K562 (cell line): Measurements from ENCODE around the gene GXYLT2.

ENCODE experiments used
- EP300 ChIP-seq: IDR thresholded peaks from 2 replicates; pipeline ENCODE4 v1.6.1; 2012; ENCODE audit warnings: low read length, improper control_type of control experiment
- LCOR ChIP-seq: sonication (generic); formaldehyde crosslinking; IDR thresholded peaks from 2 replicates; pipeline ENCODE4 v1.8.0; 2022; ENCODE audit warnings: mild to moderate bottlenecking, missing genetic modification reagents
- MYC ChIP-seq, 2 experiments: fragments of 250-450 bp in 1 of 2; sonication (Bioruptor Pico) in 1 of 2; IDR thresholded peaks; 2 replicates each; pipeline versions ENCODE4 v1.5.1 to v1.6.1; 2012 to 2021; ENCODE audit warnings: low read depth in 2 of 2, borderline replicate concordance in 1 of 2, improper control_type of control experiment in 1 of 2, low read length in 1 of 2, mild to moderate bottlenecking in 1 of 2, moderate library complexity in 1 of 2
- TARDBP ChIP-seq: fragments of 450-650 bp; IDR thresholded peaks from 2 replicates; pipeline ENCODE4 v1.6.1; 2016
- ZC3H11A ChIP-seq: IDR thresholded peaks from 2 replicates; pipeline ENCODE4 v1.6.1; 2012; ENCODE audit warnings: low read depth, low read length, improper control_type of control experiment
- ZNF174 ChIP-seq: fragments of 250-450 bp; sonication (Bioruptor Pico); IDR thresholded peaks from 2 replicates; pipeline ENCODE4 v1.4.0; 2020; ENCODE audit warnings: mild to moderate bottlenecking
- ZNF324 ChIP-seq: fragments of 250-450 bp; sonication (Bioruptor Pico); IDR thresholded peaks from 2 replicates; pipeline ENCODE4 v1.4.0; 2020; ENCODE audit warnings: mild to moderate bottlenecking
- TF ChIP-seq, protein P1 (sequence below): fragments of 250-450 bp; sonication (Bioruptor Pico); IDR thresholded peaks from 2 replicates; pipeline ENCODE4 v1.8.0; 2022; ENCODE audit warnings: moderate library complexity, mild to moderate bottlenecking, inconsistent platforms
- TF ChIP-seq, protein P2 (sequence below), 2 experiments: fragments of 450-650 bp in 1 of 2; sonication (generic) in 1 of 2; formaldehyde crosslinking; conservative IDR thresholded peaks; 2 replicates each; pipeline versions ENCODE4 v1.4.0 to v1.8.1; 2020 to 2022; ENCODE audit warnings: mild to moderate bottlenecking in 1 of 2, missing genetic modification reagents in 1 of 2
- TF ChIP-seq, protein P3 (sequence below): sonication (generic); formaldehyde crosslinking; IDR thresholded peaks from 2 replicates; pipeline ENCODE4 v1.9.0; 2022; ENCODE audit warnings: mild to moderate bottlenecking, missing genetic modification reagents

DNA sequence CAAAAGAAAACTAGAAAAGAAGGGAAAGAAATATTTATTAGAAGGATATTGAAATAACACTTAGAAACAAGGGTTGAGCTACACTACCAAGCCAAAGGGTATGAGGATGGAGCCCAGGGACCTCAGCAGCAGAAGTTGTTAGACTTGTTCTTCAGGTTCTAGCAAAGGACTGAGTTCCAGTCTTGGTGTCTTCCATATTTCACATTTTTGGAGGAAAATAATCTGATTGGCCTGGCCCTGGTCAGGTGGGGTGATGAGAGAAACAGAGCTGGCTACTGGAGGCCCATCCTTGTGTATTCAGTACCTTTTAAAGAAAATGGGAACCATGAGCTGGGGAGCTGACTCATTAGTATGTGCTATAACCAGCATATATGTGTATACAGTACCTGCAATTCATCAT, 137.0 kb downstream of the GXYLT2 start:
- TF ChIP-seq LCOR (CRISPR knock-in tag) (no peak), EP300 (no peak), TARDBP (no peak), ZNF174 (CRISPR knock-in tag) (no peak), ZC3H11A (no peak), ZNF324 (CRISPR knock-in tag) (no peak), MYC (IDR thresholded peaks at IDR 0.05; ENCODE audit: low read depth, low read length) (no peak), MYC (CRISPR knock-in tag; IDR thresholded peaks at IDR 0.05; ENCODE audit: borderline replicate concordance, low read depth) (no peak)
- TF ChIP-seq, protein P1, sequence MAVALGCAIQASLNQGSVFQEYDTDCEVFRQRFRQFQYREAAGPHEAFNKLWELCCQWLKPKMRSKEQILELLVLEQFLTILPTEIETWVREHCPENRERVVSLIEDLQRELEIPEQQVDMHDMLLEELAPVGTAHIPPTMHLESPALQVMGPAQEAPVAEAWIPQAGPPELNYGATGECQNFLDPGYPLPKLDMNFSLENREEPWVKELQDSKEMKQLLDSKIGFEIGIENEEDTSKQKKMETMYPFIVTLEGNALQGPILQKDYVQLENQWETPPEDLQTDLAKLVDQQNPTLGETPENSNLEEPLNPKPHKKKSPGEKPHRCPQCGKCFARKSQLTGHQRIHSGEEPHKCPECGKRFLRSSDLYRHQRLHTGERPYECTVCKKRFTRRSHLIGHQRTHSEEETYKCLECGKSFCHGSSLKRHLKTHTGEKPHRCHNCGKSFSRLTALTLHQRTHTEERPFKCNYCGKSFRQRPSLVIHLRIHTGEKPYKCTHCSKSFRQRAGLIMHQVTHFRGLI (CRISPR knock-in tag) = no peak
- TF ChIP-seq, protein P2, sequence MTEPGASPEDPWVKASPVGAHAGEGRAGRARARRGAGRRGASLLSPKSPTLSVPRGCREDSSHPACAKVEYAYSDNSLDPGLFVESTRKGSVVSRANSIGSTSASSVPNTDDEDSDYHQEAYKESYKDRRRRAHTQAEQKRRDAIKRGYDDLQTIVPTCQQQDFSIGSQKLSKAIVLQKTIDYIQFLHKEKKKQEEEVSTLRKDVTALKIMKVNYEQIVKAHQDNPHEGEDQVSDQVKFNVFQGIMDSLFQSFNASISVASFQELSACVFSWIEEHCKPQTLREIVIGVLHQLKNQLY (CRISPR knock-in tag; conservative IDR thresholded peaks at IDR 0.05) = no peak
- TF ChIP-seq, protein P3, sequence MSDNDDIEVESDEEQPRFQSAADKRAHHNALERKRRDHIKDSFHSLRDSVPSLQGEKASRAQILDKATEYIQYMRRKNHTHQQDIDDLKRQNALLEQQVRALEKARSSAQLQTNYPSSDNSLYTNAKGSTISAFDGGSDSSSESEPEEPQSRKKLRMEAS (CRISPR knock-in tag) = no peak
